ENCODE data around the gene CREB3L4. TPM values are rescaled to one million over a fixed set of nuclear protein-coding genes. Genes with fewer than 3 reads are reported as not detected.
A peak's percentile ranks its signal among the peaks of the same experiment; 100 is the strongest.
"Not testable (repeated sequence)": the region's sequence is repeated elsewhere in the genome, so short reads cannot be mapped to it uniquely, and the experiment has no call there.

Gene CREB3L4
- total RNA-seq, 2 experiments from 2014 or later, result 8.2 to 10.0 TPM

- ATAC-seq (ENCODE audit: low read depth), result no peak
- Mint-ChIP-seq H3K27ac (peak overlapping the region; percentile 69), H3K27me3 (no peaks in the 10 kb centered on the region), H3K4me3 (peak overlapping the region; percentile 82), H3K9me3 (no peaks in the 10 kb centered on the region), H3K4me1 (peaks cover 37% of the 10 kb centered on the region), H3K36me3 (no peaks in the 10 kb centered on the region)
- POLR2A ChIA-PET, result interaction anchor here (0.6 to 3.1 kb wide), 8 partner anchors 8 to 352 kb away, joined by 3 to 25 read pairs (median 4); partner anchors contain the start of genes CHTOP, CREB3L4, GATAD2B and JTB
- no peak for DNase-seq
These were observed 17.7 kb downstream of the CREB3L4 start for GRCh38 chr1:153985341-153985912.

- Mint-ChIP-seq H3K9me3 (no peaks in the 10 kb centered on the region), H3K4me3 (peak within 1 kb of the TSS; percentile 82), H3K4me1 (peaks cover 37% of the 10 kb centered on the region), H3K27ac (peak within 1 kb of the TSS; percentile 90), H3K27me3 (no peaks in the 10 kb centered on the region), H3K36me3 (peaks cover under 1% of the 10 kb centered on the region)
- POLR2A ChIA-PET, result interaction anchor here (0.6 to 3.1 kb wide), 17 partner anchors 9 to 441 kb away, joined by 3 to 25 read pairs (median 4); partner anchors contain the start of genes CHTOP, CREB3L4, DENND4B and GATAD2B
- ATAC-seq (ENCODE audit: low read depth), result no peak
- peak; percentile 47 for DNase-seq
These were observed 18.4 kb downstream of the CREB3L4 start, which contains the start of gene RAB13 for GRCh38 chr1:153985941-153986761. RAB13 (minus strand) TSS chr1:153986339; CDS start chr1:153986236, 103 bp downstream.

GRCh38 chr1:153987621-153988020, 19.9 kb downstream of the CREB3L4 start:
- no peak for ATAC-seq (ENCODE audit: low read depth)
- peak overlapping the region; percentile 82 for H3K4me3 Mint-ChIP-seq
- H3K36me3 Mint-ChIP-seq, result peaks cover 14% of the 10 kb centered on the region
- H3K9me3 Mint-ChIP-seq, result no peaks in the 10 kb centered on the region
- peaks cover 46% of the 10 kb centered on the region for H3K4me1 Mint-ChIP-seq
- no peak for DNase-seq
- POLR2A ChIA-PET, result interaction anchor here (0.5 to 3.1 kb wide), 12 partner anchors 10 to 490 kb away, joined by 3 to 25 read pairs (median 7); partner anchors contain the start of genes CREB3L4, DENND4B, GATAD2B and ILF2
- peak overlapping the region; percentile 90 for H3K27ac Mint-ChIP-seq
- no peaks in the 10 kb centered on the region for H3K27me3 Mint-ChIP-seq

GRCh38 chr1:153990468-153991150, 22.9 kb downstream of the CREB3L4 start, which contains the start of gene RPS27:
RPS27 (plus strand) TSS chr1:153990762; CDS start chr1:153990797, 35 bp downstream.
- ATAC-seq (ENCODE audit: low read depth), result peak; percentile 83
- Mint-ChIP-seq H3K9me3 (no peaks in the 10 kb centered on the region), H3K36me3 (peaks cover 27% of the 10 kb centered on the region), H3K27ac (peak within 1 kb of the TSS; percentile 98), H3K4me3 (peak within 1 kb of the TSS; percentile 93), H3K27me3 (no peaks in the 10 kb centered on the region), H3K4me1 (peaks cover 39% of the 10 kb centered on the region)
- DNase-seq, result peak; percentile 84
- POLR2A ChIA-PET, result interaction anchor here (0.5 to 3.5 kb wide), 44 partner anchors 9 to 479 kb away, joined by 3 to 29 read pairs (median 5); partner anchors contain the start of genes CHTOP, CREB3L4, DENND4B and GATAD2B

- POLR2A ChIA-PET, result interaction anchor here (0.7 to 3.5 kb wide), 26 partner anchors 9 to 447 kb away, joined by 3 to 29 read pairs (median 6); partner anchors contain the start of genes CHTOP, CREB3L4, DENND4B and HAX1
- H3K4me1 Mint-ChIP-seq, result peaks cover 35% of the 10 kb centered on the region
- no peaks in the 10 kb centered on the region for H3K27me3 Mint-ChIP-seq
- no peak for ATAC-seq (ENCODE audit: low read depth)
- peak overlapping the region; percentile 93 for H3K4me3 Mint-ChIP-seq
- H3K27ac Mint-ChIP-seq, result peak overlapping the region; percentile 98
- no peak for DNase-seq
- peaks cover 33% of the 10 kb centered on the region for H3K36me3 Mint-ChIP-seq
- H3K9me3 Mint-ChIP-seq, result no peaks in the 10 kb centered on the region
These were observed 23.5 kb downstream of the CREB3L4 start for GRCh38 chr1:153991151-153991630.

GRCh38 chr1:153991806-153992205, 24.1 kb downstream of the CREB3L4 start:
- H3K4me3 Mint-ChIP-seq, result peak overlapping the region; percentile 93
- H3K27me3 Mint-ChIP-seq, result no peaks in the 10 kb centered on the region
- POLR2A ChIA-PET, result interaction anchor here (0.8 to 3.5 kb wide), 13 partner anchors 15 to 358 kb away, joined by 3 to 29 read pairs (median 9); partner anchors contain the start of genes CHTOP, CREB3L4, DENND4B and INTS3
- H3K4me1 Mint-ChIP-seq, result peaks cover 30% of the 10 kb centered on the region
- H3K9me3 Mint-ChIP-seq, result no peaks in the 10 kb centered on the region
- ATAC-seq (ENCODE audit: low read depth), result no peak
- DNase-seq, result no peak
- peak overlapping the region; percentile 98 for H3K27ac Mint-ChIP-seq
- peaks cover 34% of the 10 kb centered on the region for H3K36me3 Mint-ChIP-seq

- POLR2A ChIA-PET, result interaction anchor here (0.7 kb wide), 1 partner anchor 104 kb away, joined by 3 read pairs; no protein-coding TSS in a partner anchor
- Mint-ChIP-seq H3K27me3 (no peaks in the 10 kb centered on the region), H3K4me3 (no peak overlapping the region), H3K27ac (no peak overlapping the region), H3K9me3 (no peaks in the 10 kb centered on the region), H3K4me1 (peaks cover 20% of the 10 kb centered on the region), H3K36me3 (peaks cover 34% of the 10 kb centered on the region)
- DNase-seq (no peak), ATAC-seq (ENCODE audit: low read depth) (no peak)
These were observed 27.5 kb downstream of the CREB3L4 start for GRCh38 chr1:153995202-153995601.

- H3K27ac Mint-ChIP-seq, result no peak overlapping the region
- H3K4me1 Mint-ChIP-seq, result peaks cover 18% of the 10 kb centered on the region
- no peaks in the 10 kb centered on the region for H3K27me3 Mint-ChIP-seq
- H3K36me3 Mint-ChIP-seq, result peaks cover 34% of the 10 kb centered on the region
- H3K4me3 Mint-ChIP-seq, result no peak overlapping the region
- DNase-seq (no peak), ATAC-seq (ENCODE audit: low read depth) (no peak)
- POLR2A ChIA-PET, result no interaction called here
- H3K9me3 Mint-ChIP-seq, result no peaks in the 10 kb centered on the region
These were observed 27.9 kb downstream of the CREB3L4 start for GRCh38 chr1:153995640-153996039.

GRCh38 chr1:153996882-153997281, 29.2 kb downstream of the CREB3L4 start:
- Mint-ChIP-seq H3K36me3 (peaks cover 26% of the 10 kb centered on the region), H3K4me1 (peaks cover 14% of the 10 kb centered on the region)
- DNase-seq; H3K9me3 Mint-ChIP-seq; H3K27me3 Mint-ChIP-seq; H3K27ac Mint-ChIP-seq; H3K4me3 Mint-ChIP-seq; ATAC-seq (ENCODE audit: low read depth); POLR2A ChIA-PET: not testable (repeated sequence)

GRCh38 chr1:154000420-154000819, 32.7 kb downstream of the CREB3L4 start:
- no peak overlapping the region for H3K4me3 Mint-ChIP-seq
- ATAC-seq (ENCODE audit: low read depth) (no peak), DNase-seq (no peak)
- POLR2A ChIA-PET, result interaction anchor here (1.5 kb wide), 1 partner anchor 10 kb away, joined by 5 read pairs; the partner anchor contains the start of gene RPS27
- peaks cover under 1% of the 10 kb centered on the region for H3K4me1 Mint-ChIP-seq
- peaks cover 8% of the 10 kb centered on the region for H3K36me3 Mint-ChIP-seq
- no peak overlapping the region for H3K27ac Mint-ChIP-seq
- H3K9me3 Mint-ChIP-seq, result no peaks in the 10 kb centered on the region
- no peaks in the 10 kb centered on the region for H3K27me3 Mint-ChIP-seq

- no peak overlapping the region for H3K4me3 Mint-ChIP-seq
- POLR2A ChIA-PET, result no interaction called here
- H3K9me3 Mint-ChIP-seq, result no peaks in the 10 kb centered on the region
- H3K36me3 Mint-ChIP-seq, result no peaks in the 10 kb centered on the region
- no peaks in the 10 kb centered on the region for H3K4me1 Mint-ChIP-seq
- H3K27me3 Mint-ChIP-seq, result no peaks in the 10 kb centered on the region
- DNase-seq (no peak), ATAC-seq (ENCODE audit: low read depth) (no peak)
- H3K27ac Mint-ChIP-seq, result no peak overlapping the region
These were observed 38.4 kb downstream of the CREB3L4 start for GRCh38 chr1:154006136-154006535.

GRCh38 chr1:154012129-154012528, 44.4 kb downstream of the CREB3L4 start:
- no peak for DNase-seq

More at GRCh38 chr1:154012129-154012528, 44.4 kb downstream of the CREB3L4 start:
- Mint-ChIP-seq H3K9me3 (no peaks in the 10 kb centered on the region), H3K36me3 (no peaks in the 10 kb centered on the region), H3K27me3 (no peaks in the 10 kb centered on the region), H3K27ac (no peak overlapping the region), H3K4me3 (no peak overlapping the region), H3K4me1 (no peaks in the 10 kb centered on the region)
- POLR2A ChIA-PET, result no interaction called here
- ATAC-seq (ENCODE audit: low read depth), result no peak

Measured in activated naive CD8-positive, alpha-beta T cell treated with anti-CD3 and anti-CD28 coated beads, Interleukin-2, amount 10 ng/mL, durations not matched to agents 7 days and 5 days (primary cell).